DMS153 (cell line): ENCODE data around the gene ITM2C.

ENCODE experiments used
- DNase-seq: peaks from one replicate; lab custom pipeline; 2025; lab: John Stamatoyannopoulos, UW

ITM2C gene

GRCh38 chr2:230850358-230850658 lies 14.4 kb upstream of the ITM2C start:
- no peak for DNase-seq

GRCh38 chr2:230852113-230852512 lies 12.6 kb upstream of the ITM2C start:
- no peak for DNase-seq

GRCh38 chr2:230861552-230862255 lies 3.0 kb upstream of the ITM2C start:
- peak; percentile 47 for DNase-seq

GRCh38 chr2:230862292-230862691 lies 2.5 kb upstream of the ITM2C start:
- no peak for DNase-seq

- DNase-seq = no peak
These were observed 1.7 kb upstream of the ITM2C start for GRCh38 chr2:230863031-230863430.

- no peak for DNase-seq
These were observed 1.2 kb upstream of the ITM2C start for GRCh38 chr2:230863442-230864121.

- DNase-seq = no peak
These were observed 579 bp upstream of the ITM2C start for GRCh38 chr2:230864122-230864604.

- DNase-seq = no peak
These were observed 594 bp downstream of the ITM2C start for GRCh38 chr2:230865307-230865765.

GRCh38 chr2:230865766-230866755 lies 1.3 kb downstream of the ITM2C start:
- peak; percentile 6 for DNase-seq

GRCh38 chr2:230866756-230867523 lies 2.2 kb downstream of the ITM2C start:
- peak; percentile 3 for DNase-seq

- no peak for DNase-seq
These were observed 3.6 kb downstream of the ITM2C start for GRCh38 chr2:230868161-230868946.

GRCh38 chr2:230868947-230869913 lies 4.5 kb downstream of the ITM2C start:
- DNase-seq = no peak

GRCh38 chr2:230869914-230870543 lies 5.3 kb downstream of the ITM2C start:
- no peak for DNase-seq

GRCh38 chr2:230870544-230871360 lies 6.0 kb downstream of the ITM2C start:
- peak; percentile 11 for DNase-seq

GRCh38 chr2:230871361-230872150 lies 6.8 kb downstream of the ITM2C start:
- no peak for DNase-seq

- no peak for DNase-seq
These were observed 7.6 kb downstream of the ITM2C start for GRCh38 chr2:230872151-230872967.
